ENCODE results near the gene SORCS2.

The SORCS2 gene

DNA sequence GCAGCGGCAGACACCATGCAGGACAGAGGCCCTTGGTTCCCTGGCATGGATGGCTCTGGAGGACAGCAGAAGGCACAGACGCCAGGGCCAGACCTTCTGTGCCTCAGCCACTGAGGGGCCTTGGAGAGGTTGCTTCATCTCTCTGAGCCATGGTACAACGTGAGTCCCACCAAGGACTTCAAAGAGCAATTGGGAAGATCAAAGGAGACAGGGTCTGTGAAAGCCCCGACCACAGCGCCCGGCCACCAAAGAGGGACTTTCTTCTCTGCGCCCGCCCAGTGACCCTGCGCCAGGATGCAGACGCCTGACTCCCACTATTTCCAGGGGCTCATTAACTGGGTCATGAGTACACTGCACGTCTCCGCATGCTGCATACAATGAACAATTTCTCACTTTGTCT lies 573.3 kb downstream of the SORCS2 start:
- DNase-seq: no peak

DNA sequence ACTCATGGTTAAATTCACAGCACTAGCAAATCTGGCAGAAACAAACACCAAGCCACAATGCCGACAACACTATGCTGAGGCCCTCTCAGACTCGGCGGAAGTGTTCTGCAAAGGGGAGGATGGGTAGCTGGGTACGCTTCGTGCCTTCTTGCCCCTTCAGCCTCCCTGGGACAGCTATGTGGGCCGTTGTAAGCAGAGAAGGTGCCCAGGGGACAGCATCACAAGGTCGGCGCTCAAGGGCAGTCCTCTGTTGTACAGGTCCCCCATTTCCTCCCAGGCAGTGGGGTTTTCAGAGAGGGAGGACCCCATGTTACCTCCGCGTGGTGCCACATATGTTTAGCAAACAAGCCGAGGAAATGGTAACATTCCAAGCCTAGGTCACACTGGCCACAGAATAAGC lies 573.7 kb downstream of the SORCS2 start:
- no peak for DNase-seq

DNA sequence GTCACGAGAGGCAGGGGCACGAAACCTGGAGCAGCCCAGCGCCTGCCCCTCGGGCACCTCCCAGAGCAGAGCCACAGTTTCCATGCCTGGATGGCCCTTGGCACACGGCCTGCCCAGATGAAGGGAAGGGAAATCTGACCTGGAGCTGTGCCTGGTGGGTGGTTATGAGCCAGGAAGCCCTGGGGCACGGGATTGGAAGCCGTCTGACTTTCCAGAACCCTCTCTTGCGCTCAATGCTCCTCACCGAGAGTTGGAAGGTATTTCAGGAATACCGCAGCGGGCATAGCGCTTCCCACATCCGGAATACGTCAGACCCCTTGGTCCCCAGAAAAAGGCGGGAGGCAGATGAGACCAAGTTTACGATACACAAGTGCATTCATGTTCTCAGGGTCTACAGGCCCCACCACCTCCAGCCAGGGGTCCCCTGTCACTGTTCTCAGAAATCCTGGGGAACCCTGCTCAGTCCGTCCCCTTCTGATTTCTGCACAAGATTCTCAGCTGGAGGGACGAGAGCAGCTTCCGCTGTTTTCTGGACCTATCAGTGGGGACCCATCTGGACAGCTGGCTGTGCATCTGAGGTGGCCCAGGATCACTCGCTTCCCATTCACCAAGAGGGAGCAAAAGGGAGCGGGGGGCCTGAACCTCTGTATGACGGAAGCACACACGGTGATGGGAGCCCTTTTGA lies 574.5 kb downstream of the SORCS2 start:
- DNase-seq: no peak

DNA sequence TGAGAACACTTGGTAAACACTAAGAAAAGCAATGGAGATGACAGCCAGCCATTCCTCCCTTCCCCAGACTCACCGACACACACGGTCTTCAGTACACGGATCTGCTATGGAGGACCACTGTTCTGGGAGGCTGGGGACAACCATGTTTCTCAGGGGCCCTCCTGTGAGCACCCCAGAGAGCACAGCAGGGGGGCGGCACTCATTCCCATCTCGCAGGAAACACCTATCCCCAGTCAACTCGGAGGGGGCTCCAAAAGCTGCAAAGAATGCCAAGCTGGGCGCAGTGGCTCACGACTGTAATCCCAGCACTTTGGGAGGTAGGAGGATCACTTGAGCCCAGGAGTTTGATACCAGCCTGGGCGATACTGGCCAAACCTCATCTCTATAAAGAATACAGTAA lies 575.2 kb downstream of the SORCS2 start:
- DNase-seq: no peak

DNA sequence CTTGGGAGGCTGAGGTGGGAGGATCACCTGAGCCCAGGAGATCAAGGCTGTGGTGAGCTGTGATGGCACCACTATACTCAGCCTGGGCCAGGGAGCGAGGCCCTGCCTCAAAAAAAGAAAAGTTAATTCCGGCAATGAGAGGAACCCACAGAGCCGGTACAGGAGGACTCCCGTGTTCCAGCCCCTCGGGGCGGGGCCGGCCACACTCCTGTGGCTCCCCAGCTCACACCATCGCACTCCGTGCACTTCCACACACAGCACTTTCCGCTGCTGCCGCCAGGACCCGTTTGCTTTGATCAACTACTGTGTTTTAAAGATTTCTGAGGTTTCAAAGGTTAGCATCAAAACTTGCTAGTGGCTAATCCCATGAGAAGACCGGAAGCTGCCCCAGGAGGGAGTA lies 575.6 kb downstream of the SORCS2 start:
- DNase-seq: no peak

DNA sequence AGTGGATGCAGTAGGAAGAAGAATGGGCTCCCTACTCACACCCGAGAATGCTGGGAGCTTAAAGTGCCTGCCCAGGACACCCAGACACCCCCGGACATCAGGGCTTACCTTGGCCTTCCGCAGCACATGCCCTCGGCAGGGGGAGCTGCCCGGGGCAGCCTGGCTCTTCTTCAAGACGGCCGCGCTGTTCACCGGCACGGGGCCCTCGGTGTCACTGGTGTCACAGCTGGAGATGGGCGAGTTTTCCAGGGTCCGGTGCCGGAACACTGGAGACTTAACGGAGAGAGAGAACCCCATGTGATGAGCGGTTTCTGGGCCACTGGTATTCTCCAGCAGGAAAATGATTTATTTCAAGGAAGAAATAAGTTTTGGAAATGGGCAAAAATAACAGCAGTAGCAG lies 576.4 kb downstream of the SORCS2 start:
- DNase-seq: no peak

DNA sequence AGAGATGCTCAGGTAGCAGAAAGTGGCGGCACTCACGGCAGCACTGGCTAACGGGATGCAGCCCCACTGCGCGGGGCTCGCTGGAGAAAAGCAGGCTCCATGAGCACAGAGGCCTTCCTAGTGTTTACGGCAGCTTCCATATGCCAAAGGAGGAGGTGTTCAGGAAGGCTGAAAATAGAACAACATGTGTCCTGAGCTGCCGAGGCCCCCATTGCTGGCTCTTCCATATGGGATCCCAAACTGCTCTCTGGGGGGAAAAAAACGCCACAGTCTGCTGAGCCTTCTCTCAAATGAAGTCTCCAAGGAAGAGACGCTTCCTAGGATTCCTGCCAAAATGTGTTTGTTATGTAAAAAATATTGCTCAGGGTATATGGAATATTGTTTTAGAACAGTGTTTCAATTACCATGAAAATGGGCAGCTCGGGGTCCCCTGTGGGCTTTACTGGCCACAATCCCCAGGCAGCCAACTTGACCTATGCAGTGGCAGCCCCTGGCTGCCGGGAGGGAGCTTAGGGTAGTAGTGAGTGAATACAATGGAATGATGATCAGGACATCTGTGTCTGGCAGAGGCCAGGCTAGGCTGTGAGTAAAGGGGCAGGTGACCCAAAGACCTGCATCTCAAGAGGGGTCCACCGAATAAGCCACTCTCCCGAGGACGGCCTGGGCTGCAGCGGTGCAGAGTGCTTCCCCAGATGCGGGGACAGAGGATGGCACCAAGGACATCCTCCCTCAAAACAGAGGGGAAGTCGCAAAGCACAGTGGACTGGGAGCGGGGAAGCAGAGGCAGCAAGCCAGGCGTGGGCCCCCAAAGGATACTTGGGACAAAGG lies 577.3 kb downstream of the SORCS2 start:
- no peak for DNase-seq

DNA sequence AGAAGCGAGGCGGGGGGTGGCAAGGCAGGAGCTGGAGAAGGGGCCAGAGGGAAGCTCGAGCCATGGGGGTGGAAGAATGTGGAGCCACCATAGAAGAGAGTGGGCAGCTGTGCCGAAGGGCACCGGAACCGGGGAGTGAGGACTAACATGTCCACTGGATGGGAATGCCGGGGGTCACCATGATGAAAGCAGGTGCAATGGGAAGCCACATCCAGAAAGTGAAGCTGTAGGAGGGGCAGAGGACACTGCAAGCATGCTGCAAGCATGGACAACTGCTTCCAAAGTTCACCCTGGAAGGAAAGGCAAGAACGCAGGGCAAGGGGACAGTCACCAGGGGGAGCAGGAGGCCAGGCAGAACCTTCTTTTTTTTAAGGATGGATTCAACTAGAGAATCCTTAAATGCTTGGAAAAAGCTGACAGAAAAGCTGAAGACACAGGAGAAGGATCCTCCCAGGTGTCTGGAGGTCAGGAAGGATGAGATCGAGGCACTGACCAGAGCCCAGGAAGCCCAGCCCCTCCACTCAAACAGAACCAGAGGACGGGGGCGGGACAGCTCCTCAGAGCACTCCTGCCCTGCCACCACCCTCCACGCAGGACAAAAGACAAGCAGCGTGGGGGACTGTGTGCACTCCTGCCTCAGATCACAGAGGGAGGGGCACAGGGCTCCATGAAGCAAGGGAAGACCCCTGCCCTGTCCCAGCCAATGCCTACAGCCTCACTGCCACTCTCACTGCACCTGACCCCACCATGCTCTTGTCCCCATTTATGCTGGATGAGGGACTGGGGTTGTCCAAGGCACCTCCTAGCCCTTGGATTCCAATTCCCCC lies 578.1 kb downstream of the SORCS2 start:
- no peak for DNase-seq

DNA sequence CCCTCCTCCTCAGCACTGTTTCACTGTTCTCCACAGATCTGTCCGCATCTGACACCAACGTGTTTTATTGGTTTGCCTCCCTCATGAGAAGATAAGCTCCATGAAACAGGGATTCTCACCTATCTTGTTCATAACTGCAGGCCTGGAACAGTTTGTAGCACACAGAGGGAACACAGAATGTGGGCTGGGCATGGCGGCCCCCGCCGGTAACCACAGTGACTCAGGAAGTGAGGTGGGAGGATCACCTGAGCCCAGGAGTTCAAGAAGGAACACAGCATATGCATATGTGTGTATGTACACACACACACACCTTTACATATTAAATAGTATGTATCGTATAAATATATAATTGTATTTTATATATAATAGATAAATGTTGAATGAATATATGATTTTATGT lies 578.7 kb downstream of the SORCS2 start:
- DNase-seq: no peak

DNA sequence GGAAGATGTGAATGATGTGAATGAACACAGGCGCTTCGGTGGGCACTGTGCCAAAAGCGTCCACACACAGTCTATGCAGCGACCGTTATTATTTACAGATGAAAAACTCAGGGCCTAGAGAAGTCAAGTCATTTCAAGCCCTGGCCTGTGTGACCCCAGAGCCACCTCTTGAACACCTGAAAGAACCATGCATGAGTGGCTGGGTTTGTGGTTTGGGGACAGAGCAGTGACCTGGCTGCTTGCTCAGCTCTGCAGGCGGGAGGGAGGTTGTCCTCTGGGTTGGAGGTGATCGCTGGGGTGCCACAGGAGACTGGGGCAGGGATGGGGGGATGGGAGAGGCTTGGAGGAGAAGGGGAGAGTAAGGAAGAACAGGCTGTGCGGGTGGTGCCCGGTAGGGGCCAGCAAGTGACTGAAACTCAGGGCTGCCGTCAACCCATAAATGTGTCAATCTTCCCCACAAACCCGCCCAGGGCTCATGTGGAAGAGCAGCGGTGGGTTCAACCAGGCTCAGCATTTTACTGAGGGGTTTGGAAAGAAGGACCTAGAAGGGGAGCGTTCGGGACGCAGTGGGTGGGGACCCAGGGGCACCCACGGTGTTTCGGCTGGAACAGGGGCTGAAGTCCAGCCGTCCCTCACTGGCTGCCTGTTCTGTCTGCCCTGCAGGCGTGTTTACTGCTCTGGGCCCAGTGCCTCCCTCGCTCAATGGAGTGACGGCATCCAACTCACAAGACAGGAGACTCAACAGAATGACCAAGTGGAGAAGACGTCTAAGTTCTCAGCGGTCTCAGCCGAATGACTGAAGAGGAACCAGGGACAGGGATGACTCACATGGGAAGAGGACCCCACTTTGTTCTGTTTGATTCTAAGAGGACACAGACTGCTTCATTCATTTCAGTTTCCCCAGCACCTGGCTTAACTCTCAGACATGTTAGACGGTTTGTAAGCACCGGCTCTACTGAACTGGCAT lies 579.5 kb downstream of the SORCS2 start:
- no peak for DNase-seq

DNA sequence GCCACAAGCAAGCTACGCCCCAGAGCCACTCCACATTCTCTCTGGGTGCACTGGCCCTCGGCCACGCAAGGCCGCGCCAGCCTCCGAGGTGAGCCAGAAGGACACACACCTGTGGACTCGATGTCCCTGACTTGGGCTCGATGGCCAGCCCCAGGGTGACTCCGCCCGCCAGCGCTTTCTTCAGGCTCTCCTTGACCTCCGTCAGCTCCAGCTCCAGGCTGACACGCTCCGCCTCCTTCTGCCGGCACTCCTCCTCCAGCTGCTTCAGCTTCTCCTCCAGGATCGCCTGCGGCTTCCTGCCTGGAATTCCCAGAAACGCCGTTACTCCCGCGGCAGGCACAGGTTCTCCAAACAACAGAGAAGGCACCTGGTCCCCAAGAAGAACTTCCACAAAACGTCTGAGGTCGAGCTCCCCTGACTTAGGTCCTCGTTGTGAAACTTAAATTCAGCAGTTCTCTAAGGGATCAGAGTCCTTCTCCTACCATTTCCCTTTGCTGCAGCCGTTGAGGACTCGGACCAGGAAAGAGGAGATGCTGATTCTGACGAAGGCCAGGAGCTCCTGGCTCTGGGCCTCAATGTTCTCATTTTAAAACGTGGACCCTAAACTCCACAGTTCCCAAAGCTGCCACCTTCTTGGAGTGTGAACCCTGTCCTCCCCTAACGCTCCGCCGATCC lies 580.5 kb downstream of the SORCS2 start:
- DNase-seq: no peak

DNA sequence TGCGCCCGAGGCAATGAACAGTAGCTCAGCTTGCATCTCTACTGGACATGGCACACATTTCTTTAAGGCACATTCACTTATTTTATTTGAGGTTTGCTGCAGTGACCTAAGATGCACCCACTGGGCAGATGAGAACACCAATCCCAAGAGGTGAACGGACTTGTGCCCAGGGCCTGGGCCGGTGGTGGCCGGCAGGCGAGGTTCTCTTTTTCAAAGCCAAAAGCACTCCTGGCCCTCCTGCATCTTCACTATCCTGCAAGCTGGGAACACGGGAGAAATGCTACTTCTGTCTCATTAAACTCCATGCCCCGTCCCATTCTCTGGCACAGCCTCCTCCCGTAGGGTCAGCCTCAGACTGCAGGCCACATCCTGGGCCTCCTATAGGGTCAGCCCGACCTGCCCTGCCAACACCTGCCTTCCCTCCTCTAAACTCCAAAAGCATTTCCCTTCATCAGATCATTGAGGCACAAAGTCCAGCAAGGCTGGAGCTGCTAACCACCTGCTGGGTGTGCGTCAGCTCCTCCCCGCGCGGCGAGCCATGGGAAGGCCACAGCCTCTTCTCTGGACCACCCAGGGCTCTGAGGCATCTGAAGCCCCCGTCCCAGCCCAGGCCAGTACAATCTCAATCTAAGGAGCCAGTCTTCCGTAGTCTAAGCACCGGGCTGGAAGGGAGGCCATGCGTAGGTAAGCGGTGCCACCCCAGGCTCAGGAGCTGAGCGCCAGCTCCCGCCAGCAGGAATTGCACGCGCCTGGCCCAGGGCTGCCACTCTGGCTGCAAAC lies 581.3 kb downstream of the SORCS2 start:
- DNase-seq: no peak

DNA sequence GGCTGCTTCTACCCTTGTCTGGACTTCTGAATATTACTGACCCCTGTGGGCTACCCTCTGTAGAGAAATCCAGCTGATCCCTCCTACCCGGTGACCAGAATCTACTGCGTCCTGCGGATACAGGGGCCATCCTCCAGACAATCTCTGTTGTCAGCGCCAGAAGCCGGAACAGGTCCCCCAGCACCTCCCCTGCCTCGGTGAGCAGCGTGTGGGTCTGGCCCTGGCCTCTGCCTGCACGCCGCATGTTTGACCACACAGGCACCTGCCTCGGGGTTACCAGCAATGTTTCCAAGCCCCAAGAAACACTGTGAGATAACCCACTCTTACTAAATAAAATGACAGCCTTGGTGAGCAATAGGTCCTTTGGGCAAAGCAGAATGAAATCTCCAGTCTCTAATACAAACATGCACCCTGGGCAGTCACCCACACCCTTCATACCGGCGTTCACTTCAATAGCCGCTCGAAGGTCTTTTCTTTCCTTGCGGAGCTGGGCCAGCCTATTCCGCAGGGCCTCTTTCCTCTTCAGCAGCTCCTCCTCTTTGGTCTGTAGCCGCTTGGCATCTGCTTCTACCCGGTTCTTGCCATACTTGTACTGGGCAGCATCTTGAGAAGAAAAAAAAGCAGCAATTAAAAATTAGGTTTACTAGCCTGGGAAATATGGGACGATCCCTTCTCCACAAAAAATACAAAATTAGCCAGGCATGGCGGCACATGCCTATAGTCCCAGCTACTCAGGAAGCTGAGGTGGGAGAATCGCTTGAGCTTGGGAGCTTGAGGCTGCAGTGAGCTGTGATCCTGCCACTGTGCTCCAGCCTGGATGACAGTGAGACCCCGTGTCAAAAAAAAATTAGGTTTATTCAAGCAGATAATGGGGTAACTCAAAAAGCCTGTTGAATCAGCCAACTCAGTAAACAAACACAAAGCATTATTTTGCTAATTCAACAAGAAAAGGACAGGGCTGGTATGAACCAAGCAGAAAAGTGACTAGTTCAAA lies 582.3 kb downstream of the SORCS2 start:
- no peak for DNase-seq

DNA sequence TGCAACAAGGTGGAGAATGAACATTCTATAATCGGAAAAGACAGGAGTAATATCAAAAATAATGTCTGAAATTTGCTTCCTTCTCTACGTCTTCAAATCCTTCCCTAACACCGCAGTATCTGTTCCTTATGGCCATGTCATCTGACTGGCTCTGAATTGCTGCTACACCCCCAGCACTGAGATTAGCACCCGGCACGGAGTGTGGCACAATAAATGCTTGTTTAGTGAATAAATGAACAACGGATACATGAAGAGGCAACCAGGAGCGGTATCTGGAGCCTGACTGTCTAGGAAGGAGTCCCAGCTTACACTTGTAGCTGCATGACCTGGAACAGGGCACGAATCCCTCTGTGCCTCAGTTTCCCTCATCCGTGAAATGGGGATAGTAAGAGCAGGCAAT lies 583.1 kb downstream of the SORCS2 start:
- DNase-seq: no peak

DNA sequence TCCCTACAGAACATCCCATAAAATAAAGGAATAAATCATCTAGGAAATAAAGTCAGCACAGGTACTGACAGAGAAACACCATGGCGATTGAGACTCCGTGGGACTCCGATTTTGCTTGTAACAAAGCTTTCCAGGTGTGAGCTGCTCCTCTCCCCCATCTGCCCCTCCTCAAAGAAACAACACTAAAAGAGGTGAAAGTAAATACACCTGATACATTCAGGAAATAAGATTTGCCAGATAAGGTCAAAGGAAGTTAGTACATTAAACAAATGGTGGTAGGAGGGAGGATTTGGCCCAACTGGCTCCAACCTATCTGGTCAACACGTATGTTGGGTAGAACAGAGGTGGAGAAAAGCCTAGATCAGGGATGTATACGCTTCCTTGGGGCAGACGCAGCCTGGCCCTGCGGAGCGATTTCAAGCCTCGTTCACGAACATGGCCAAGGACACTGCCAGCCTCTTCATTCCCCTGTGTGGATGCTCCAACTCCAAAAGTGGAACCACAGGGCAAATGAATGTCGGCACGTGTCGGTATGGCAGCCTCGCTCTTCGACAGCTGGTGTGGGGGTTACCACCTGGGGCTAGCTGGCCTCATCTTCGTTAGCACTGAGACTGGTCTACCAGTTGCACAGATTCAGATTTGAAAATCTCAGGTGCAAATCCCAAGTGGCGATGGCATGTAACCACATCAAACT lies 584.8 kb downstream of the SORCS2 start:
- no peak for DNase-seq

DNA sequence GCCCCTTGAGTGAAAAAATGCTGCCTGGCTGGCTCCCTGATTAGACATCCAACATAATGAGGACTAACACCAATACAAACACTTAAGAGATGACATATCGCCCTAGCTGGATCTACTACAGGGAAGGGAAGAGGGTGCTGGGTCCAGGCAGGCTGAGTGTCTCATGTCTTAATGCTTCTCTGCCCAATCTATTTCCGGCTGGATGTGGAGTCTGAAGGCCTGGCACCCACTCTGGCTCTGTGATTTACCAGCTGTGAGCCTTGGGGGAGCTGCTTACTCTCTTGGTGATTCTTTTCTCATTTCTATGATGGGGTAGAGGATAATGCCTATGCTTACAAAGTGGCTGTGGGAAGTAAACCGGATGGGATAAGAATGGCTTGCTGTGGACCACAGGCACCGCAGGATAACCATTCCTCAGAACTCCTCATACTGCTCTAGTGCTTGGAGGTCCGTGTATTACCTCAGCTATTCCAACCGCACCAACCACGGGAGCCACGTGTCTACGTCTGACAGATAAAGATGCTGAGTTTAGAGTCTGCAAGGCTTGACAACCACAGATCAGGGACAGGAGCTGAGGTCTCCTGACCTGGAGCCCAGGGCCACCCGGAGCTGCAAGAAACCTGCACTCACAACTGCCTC lies 585.7 kb downstream of the SORCS2 start:
- DNase-seq: no peak

DNA sequence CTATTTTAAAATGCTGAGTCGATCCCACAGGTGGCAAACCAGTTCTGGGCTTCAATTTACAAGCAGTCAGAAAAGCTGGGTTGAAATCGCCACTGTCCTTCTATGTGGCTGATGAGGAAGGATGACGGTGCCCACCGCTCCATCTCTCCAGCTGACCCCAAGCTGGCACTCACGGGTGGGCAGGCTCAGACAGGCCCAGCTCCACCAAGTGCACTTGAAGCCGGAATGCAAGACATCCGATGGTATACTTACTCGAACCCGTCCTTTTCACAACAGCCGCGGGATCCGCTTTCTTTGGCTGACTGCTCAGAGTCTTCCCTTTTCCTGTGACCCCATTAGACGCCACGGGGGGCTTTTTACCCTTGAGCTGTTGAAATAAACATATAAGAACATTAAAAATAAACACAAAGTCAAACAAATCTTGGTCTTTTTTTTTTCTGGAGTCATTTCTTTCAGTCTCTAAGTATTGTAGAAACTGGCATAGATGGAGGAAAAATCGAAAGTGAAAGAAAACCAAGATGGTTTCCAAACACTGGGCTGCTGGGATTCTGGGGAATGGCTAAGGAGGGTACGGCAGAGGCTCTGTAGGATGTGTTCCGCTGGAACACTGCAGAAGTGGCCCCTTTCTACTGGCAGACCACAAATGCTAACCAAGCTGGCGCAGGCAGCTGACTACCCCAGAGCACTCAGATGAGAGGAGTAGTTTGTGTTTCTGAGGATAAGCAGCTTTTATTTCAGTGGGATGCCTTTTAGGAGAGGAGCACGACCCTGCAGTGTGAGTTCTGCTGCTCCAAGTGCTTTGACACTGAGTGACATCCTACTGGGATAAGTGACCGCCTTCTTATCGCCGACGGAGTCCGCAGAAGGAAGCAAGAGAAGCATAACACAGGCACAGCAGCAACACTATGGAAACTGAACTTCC lies 586.4 kb downstream of the SORCS2 start:
- DNase-seq: no peak

DNA sequence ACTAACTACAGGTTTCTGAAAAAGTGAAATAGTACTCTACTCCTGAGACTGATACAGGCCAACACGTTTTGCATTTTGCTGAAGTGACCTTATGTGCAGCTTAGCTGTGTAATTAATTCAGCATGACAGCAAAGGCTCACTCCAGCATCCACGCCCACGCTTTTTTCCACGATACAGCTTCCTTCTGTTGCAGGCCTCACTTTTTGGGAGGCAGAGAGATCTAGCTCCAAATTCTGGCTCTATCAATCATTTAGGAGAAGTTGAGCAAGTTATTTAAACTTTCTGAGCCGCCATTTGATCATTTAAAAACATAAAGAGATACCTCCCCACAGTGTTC lies 587.1 kb downstream of the SORCS2 start:
- no peak for DNase-seq

Data from NCI-H2107 (cell line).